Colonic mucosa (tissue), 4 donors: ENCODE data around the gene HDAC4. TPM values are rescaled to one million over a fixed set of nuclear protein-coding genes. Genes with fewer than 3 reads are reported as not detected.

Experiments
- DNase-seq: peaks from one replicate; pipeline ENCODE4 v3.0.0-alpha.2; 2020
- H3K27ac ChIP-seq: fragments of 200-600 bp; one replicate; pipeline ENCODE4 v1.8.0; 2021
- H3K27me3 ChIP-seq: fragments of 200-600 bp; one replicate; pipeline ENCODE4 v1.8.0; 2021
- H3K36me3 ChIP-seq: fragments of 200-600 bp; one replicate; pipeline ENCODE4 v1.8.0; 2021
- H3K4me1 ChIP-seq: fragments of 200-600 bp; one replicate; pipeline ENCODE4 v1.8.0; 2021; ENCODE audit warnings: mild to moderate bottlenecking
- H3K4me3 ChIP-seq: fragments of 200-600 bp; one replicate; pipeline ENCODE4 v1.8.0; 2021
- H3K9ac ChIP-seq, 2 donors: one replicate each; pipeline ENCODE4 v1.7.0; 2013; ENCODE audit warnings: control low read depth in 2 of 2, low read depth in 2 of 2, low read length in 2 of 2
- H3K9me3 ChIP-seq: fragments of 200-600 bp; one replicate; pipeline ENCODE4 v1.8.0; 2021
- CTCF ChIP-seq: fragments of 200-600 bp; IDR thresholded peaks from one replicate; pipeline ENCODE4 v1.8.0; 2022; ENCODE audit warnings: antibody characterized with exemption, mild to moderate bottlenecking
- intact Hi-C: fragments of 100-400 bp; cut with DNase I; formaldehyde crosslinking; loops from one replicate; pipeline ENCODE4 v1.14.1; 2022
- total RNA-seq, 2 donors: library from RNA; stranded (reverse); fragmentation: NEBNext Ultra II Directional in 1 of 2; extraction: Animal tissue kit (Norgen Biotek cat#: 25700) in 1 of 2; gene quantifications; one replicate each; pipeline ENCODE4 v1.2.1, GENCODE V29; 2021
- donor health status: healthy.
- donor health status: DM: no; HTN: no; CAD: no.
- donor health status: DM: no; HTN: no; CAD: no.

HDAC4 gene
- total RNA-seq, 2 donors from 2014 or later, result 35.3 to 46.8 TPM

DNA sequence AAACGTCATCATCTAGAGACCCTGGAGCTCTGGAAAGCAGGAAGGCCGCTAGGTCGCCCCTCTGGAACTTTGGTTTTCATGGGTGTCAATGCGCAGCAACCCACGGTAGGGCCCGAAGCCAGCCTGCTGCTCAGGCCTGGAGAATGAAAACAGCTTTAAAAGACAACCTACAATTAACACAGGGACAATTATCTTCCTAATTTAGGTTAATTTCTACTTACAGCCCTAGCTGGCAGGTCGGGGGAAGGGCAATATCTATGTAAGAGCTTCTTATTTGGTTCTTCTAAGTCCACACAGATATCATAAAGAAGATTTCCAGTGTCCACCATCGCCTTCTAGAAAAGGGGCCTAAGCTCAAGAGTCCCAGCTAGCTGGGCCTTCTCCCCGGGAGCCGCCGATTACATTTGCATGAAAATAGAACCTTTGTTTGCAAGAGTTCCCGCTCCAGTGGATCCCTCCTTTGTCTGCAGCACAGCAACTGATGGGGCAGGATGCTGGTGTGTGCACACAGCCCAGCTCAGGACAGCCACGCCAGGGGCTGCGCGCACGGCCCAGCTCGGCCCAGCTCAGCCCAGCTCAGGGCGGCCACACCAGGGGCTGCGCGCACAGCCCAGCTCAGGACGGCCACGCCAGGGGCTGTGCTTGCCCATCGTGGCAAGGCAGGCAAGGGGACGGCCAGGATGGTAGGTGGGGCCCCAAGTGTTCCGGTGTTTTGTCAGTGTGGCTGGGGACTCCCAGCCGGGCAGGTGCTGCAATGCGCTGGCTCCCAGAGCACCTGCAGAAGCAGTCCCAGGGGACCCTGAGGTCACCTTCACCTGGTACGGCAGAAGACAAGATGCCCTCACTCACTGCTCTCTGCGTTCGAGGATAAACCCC lies 109.1 kb downstream of the HDAC4 start:
- H3K27me3 ChIP-seq, result no peaks in the 10 kb centered on the region
- no peak overlapping the region for H3K4me3 ChIP-seq
- no peak overlapping the region for H3K27ac ChIP-seq
- no peak for TF ChIP-seq CTCF
- H3K4me1 ChIP-seq, result peaks cover 21% of the 10 kb centered on the region
- DNase-seq, result no peak
- H3K9me3 ChIP-seq, result no peaks in the 10 kb centered on the region
- H3K9ac ChIP-seq, result no peak overlapping the region
- no peaks in the 10 kb centered on the region for H3K36me3 ChIP-seq
- intact Hi-C loops, result no loop called here

GRCh38 chr2:239290618-239291474 lies 110.0 kb downstream of the HDAC4 start:
- DNase-seq, result no peak
- H3K4me1 ChIP-seq, result peaks cover 18% of the 10 kb centered on the region

DNA sequence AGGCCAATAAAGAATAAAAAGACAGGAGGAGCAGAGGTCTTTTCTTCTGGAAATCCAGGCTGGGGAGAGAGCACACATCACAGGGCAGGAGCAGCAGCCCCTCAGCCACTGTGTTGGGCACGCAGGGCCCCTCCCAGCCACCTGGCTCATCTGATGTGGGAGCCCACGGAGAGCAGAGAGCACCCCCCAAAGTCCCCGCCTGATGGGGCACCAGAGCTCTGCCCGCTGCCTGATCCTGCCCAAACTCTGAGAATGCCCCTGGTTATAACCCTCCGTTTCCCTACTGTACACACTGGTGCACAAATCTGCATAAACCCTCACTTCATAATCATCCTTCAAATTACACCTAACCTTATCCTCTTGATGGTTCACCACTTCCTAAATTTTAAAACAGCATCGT lies 111.3 kb downstream of the HDAC4 start:
- no peak for TF ChIP-seq CTCF
- peak overlapping the region; percentile 31 for H3K27ac ChIP-seq
- no peak for DNase-seq
- H3K36me3 ChIP-seq, result no peaks in the 10 kb centered on the region
- no peaks in the 10 kb centered on the region for H3K27me3 ChIP-seq
- H3K4me3 ChIP-seq, result no peak overlapping the region
- intact Hi-C loops, result no loop called here
- H3K9me3 ChIP-seq, result no peaks in the 10 kb centered on the region
- H3K9ac ChIP-seq, result no peak overlapping the region
- H3K4me1 ChIP-seq, result peaks cover 18% of the 10 kb centered on the region

More at GRCh38 chr2:239290618-239291474, 110.0 kb downstream of the HDAC4 start:
- Histone ChIP-seq H3K4me3 (no peak overlapping the region), H3K9me3 (no peaks in the 10 kb centered on the region), H3K36me3 (no peaks in the 10 kb centered on the region), H3K27ac (peak overlapping the region; percentile 24), H3K27me3 (no peaks in the 10 kb centered on the region), H3K9ac (no peak overlapping the region)
- intact Hi-C loops, result no loop called here
- TF ChIP-seq CTCF, result no peak

DNA sequence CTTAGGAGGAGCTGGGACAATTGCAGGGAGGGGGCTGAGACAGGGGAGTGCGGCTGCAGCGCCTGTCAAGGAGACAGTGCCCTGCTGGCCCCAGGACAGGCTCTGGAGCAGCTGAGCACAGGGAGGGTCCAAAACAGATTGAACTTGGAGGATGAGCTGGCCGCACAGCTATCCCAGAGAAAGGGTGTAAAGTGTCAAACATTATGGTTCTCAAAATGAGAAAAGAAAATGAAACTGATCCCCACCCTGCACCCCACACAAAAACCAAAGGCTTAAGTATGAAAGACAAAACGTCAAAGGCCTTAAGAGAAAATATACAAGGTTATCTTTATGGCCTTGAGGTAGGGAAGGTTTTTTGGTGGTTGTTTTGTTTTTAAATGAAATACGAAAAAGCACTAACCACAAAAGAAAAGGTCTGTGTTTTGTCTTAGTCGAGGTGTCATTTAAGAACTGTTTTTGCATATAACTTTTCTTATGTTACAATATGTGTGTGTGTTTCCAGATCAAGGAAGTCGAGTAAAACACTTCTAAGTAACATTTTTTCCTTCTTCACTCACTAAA lies 111.8 kb downstream of the HDAC4 start:
- Histone ChIP-seq H3K9me3 (no peaks in the 10 kb centered on the region), H3K4me1 (peaks cover 20% of the 10 kb centered on the region), H3K4me3 (no peak overlapping the region), H3K27ac (peak overlapping the region; percentile 31), H3K9ac (no peak overlapping the region), H3K36me3 (no peaks in the 10 kb centered on the region), H3K27me3 (no peaks in the 10 kb centered on the region)
- intact Hi-C loops, result no loop called here
- DNase-seq, result no peak
- TF ChIP-seq CTCF, result no peak

DNA sequence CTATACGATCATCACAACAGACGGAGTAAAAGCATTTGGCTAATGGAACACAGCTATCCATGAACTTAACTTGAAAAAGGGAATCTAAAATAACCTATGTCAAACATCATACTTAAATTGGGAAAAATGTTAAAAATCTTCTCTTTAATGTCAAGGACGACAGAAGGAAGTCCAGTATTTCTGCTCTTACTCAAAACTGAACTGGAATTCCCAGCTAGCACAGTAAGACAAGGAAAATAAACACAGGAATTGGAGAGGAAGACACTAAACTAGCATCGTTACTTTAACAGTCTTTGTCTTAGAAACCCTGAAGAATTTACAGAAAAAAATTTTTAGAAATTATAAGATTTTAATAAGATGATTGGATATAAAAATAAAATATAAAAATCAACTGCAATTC lies 112.6 kb downstream of the HDAC4 start:
- Histone ChIP-seq H3K4me1 (peaks cover 20% of the 10 kb centered on the region), H3K4me3 (no peak overlapping the region), H3K9ac (no peak overlapping the region), H3K27ac (peak overlapping the region; percentile 31), H3K27me3 (no peaks in the 10 kb centered on the region), H3K36me3 (no peaks in the 10 kb centered on the region), H3K9me3 (no peaks in the 10 kb centered on the region)
- intact Hi-C loops, result no loop called here
- no peak for TF ChIP-seq CTCF
- DNase-seq, result no peak
